Neural crest cell (in vitro differentiated cells): ENCODE results near the gene URI1. TPM values are rescaled to one million over a fixed set of nuclear protein-coding genes. Genes with fewer than 3 reads are reported as not detected.

ENCODE experiments used
- DNase-seq: peaks from one replicate; pipeline ENCODE4 v3.0.0; 2021; ENCODE audit warnings: low read depth, mixed read lengths, low spot score
- H3K27ac Mint-ChIP-seq: one replicate; pipeline ENCODE4 v1.8.0; 2021; ENCODE audit warnings: mild to moderate bottlenecking, mixed read lengths; ENCODE audit not compliant: unreplicated experiment
- H3K27me3 Mint-ChIP-seq: 2 replicates; pipeline ENCODE4 v1.8.0; 2021; ENCODE audit warnings: low read depth, mild to moderate bottlenecking, mixed read lengths
- H3K36me3 Mint-ChIP-seq: 2 replicates; pipeline ENCODE4 v1.8.0; 2021; ENCODE audit warnings: low read depth, mild to moderate bottlenecking, mixed read lengths
- H3K4me1 Mint-ChIP-seq: 2 replicates; pipeline ENCODE4 v1.8.0; 2021; ENCODE audit warnings: mixed read lengths
- H3K4me3 Mint-ChIP-seq: one replicate; pipeline ENCODE4 v1.8.0; 2021; ENCODE audit warnings: mild to moderate bottlenecking, mixed read lengths
- H3K9me3 Mint-ChIP-seq: 2 replicates; pipeline ENCODE4 v1.8.0; 2021; ENCODE audit warnings: mixed read lengths
- total RNA-seq: library from RNA; stranded (reverse); gene quantifications from 2 replicates; pipeline ENCODE4 v1.2.1, GENCODE V29; 2021
- TF ChIP-seq, protein P1 (sequence below): fragments of 200-600 bp; sonication (generic); conservative IDR thresholded peaks from 2 replicates; pipeline ENCODE4 v1.5.0; 2021; ENCODE audit warnings: antibody characterized with exemption, mild to moderate bottlenecking

Gene URI1
- total RNA-seq, 1 donor from 2014 or later: 58.6 TPM

GRCh38 chr19:29923653-29924052 is 18.4 kb upstream of the URI1 start:
- Mint-ChIP-seq H3K9me3 (no peaks in the 10 kb centered on the region), H3K27ac (no peak overlapping the region), H3K4me1 (peaks cover 16% of the 10 kb centered on the region), H3K36me3 (no peaks in the 10 kb centered on the region), H3K27me3 (peaks cover 11% of the 10 kb centered on the region), H3K4me3 (no peak overlapping the region)
- no peak for DNase-seq
- TF ChIP-seq, protein P1, sequence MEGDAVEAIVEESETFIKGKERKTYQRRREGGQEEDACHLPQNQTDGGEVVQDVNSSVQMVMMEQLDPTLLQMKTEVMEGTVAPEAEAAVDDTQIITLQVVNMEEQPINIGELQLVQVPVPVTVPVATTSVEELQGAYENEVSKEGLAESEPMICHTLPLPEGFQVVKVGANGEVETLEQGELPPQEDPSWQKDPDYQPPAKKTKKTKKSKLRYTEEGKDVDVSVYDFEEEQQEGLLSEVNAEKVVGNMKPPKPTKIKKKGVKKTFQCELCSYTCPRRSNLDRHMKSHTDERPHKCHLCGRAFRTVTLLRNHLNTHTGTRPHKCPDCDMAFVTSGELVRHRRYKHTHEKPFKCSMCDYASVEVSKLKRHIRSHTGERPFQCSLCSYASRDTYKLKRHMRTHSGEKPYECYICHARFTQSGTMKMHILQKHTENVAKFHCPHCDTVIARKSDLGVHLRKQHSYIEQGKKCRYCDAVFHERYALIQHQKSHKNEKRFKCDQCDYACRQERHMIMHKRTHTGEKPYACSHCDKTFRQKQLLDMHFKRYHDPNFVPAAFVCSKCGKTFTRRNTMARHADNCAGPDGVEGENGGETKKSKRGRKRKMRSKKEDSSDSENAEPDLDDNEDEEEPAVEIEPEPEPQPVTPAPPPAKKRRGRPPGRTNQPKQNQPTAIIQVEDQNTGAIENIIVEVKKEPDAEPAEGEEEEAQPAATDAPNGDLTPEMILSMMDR: no peak

DNA sequence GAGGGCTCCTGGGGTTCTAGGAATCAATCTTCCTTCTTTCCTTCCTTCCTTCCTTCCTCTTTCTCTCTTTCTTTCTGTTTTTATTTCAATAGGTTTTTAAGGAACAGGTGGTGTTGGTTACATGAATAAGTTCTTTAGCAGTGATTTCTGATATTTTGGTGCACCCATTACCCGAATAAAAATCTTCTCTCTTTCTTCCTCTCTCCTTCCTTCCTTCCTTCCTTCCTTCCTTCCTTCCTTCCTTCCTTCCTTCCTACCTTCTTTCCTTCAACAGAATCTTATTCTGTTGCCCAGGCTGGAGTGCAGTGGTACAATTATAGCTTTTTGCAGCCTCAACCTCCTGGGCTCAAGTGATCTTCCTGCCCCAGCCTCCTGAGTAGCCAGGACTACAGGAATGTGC is 16.0 kb upstream of the URI1 start:
- no peak for DNase-seq
- TF ChIP-seq, protein P1: no peak
- peaks cover 24% of the 10 kb centered on the region for H3K4me1 Mint-ChIP-seq
- H3K9me3 Mint-ChIP-seq: no peaks in the 10 kb centered on the region
- H3K36me3 Mint-ChIP-seq: no peaks in the 10 kb centered on the region
- no peaks in the 10 kb centered on the region for H3K27me3 Mint-ChIP-seq
- no peak overlapping the region for H3K4me3 Mint-ChIP-seq
- no peak overlapping the region for H3K27ac Mint-ChIP-seq

- Mint-ChIP-seq H3K36me3 (no peaks in the 10 kb centered on the region), H3K4me3 (peak overlapping the region; percentile 1), H3K27ac (no peak overlapping the region), H3K4me1 (peaks cover 24% of the 10 kb centered on the region), H3K9me3 (no peaks in the 10 kb centered on the region), H3K27me3 (no peaks in the 10 kb centered on the region)
- TF ChIP-seq, protein P1: no peak
- no peak for DNase-seq
Observed at GRCh38 chr19:29926801-29927200, 15.2 kb upstream of the URI1 start.

- no peaks in the 10 kb centered on the region for H3K36me3 Mint-ChIP-seq
- H3K9me3 Mint-ChIP-seq: no peaks in the 10 kb centered on the region
- peaks cover 24% of the 10 kb centered on the region for H3K4me1 Mint-ChIP-seq
- peak overlapping the region; percentile 47 for H3K27ac Mint-ChIP-seq
- peak; percentile 31 for DNase-seq
- H3K27me3 Mint-ChIP-seq: no peaks in the 10 kb centered on the region
- peak overlapping the region; percentile 27 for H3K4me3 Mint-ChIP-seq
- TF ChIP-seq, protein P1: no peak
Observed at GRCh38 chr19:29927944-29928625, 14.0 kb upstream of the URI1 start.

GRCh38 chr19:29928831-29929230 is 13.2 kb upstream of the URI1 start:
- no peak overlapping the region for H3K4me3 Mint-ChIP-seq
- H3K9me3 Mint-ChIP-seq: no peaks in the 10 kb centered on the region
- H3K4me1 Mint-ChIP-seq: peaks cover 24% of the 10 kb centered on the region
- TF ChIP-seq, protein P1: no peak
- no peak overlapping the region for H3K27ac Mint-ChIP-seq
- H3K27me3 Mint-ChIP-seq: no peaks in the 10 kb centered on the region
- no peaks in the 10 kb centered on the region for H3K36me3 Mint-ChIP-seq
- no peak for DNase-seq
